Mammary epithelial cell (primary cell): ENCODE data around the gene PCGF1.

Source experiments
- CTCF ChIP-seq, 2 donors: IDR thresholded peaks in 1 of 2; conservative IDR thresholded peaks in 1 of 2; 2 replicates each; pipeline ENCODE4 v1.5.1; 2011 to 2012; ENCODE audit warnings: inconsistent platforms in 2 of 2, low read length in 2 of 2, mild to moderate bottlenecking in 2 of 2, control low read depth in 1 of 2, low read depth in 1 of 2; ENCODE audit not compliant: insufficient read depth in 1 of 2; ENCODE audit errors: extremely low read depth in 1 of 2
- EZH2 ChIP-seq: IDR thresholded peaks from 2 replicates; pipeline ENCODE4 v1.6.1; 2012; ENCODE audit warnings: low read length, inconsistent platforms, borderline replicate concordance

- TF ChIP-seq EZH2 = no peak
- TF ChIP-seq CTCF (conservative IDR thresholded peaks at IDR 0.05 in 1 of 2, IDR thresholded peaks at IDR 0.05 in 1 of 2; ENCODE audit: extremely low read depth in 1 of 2, insufficient read depth in 1 of 2, low read depth in 1 of 2, low read length in 2 of 2) = no peak
Measured at GRCh38 chr2:74550231-74550630, 42.7 kb upstream of the PCGF1 start.
